CD4-positive, alpha-beta T cell treated with Interleukin-21 for 1 hour (primary cell): ENCODE data around the gene CISTR.
"Not testable (repeated sequence)": the region's sequence is repeated elsewhere in the genome, so short reads cannot be mapped to it uniquely, and the experiment has no call there.

Experiments used
- DNase-seq: peaks from one replicate; pipeline ENCODE4 v3.0.0-alpha.2; 2020

CISTR gene

DNA sequence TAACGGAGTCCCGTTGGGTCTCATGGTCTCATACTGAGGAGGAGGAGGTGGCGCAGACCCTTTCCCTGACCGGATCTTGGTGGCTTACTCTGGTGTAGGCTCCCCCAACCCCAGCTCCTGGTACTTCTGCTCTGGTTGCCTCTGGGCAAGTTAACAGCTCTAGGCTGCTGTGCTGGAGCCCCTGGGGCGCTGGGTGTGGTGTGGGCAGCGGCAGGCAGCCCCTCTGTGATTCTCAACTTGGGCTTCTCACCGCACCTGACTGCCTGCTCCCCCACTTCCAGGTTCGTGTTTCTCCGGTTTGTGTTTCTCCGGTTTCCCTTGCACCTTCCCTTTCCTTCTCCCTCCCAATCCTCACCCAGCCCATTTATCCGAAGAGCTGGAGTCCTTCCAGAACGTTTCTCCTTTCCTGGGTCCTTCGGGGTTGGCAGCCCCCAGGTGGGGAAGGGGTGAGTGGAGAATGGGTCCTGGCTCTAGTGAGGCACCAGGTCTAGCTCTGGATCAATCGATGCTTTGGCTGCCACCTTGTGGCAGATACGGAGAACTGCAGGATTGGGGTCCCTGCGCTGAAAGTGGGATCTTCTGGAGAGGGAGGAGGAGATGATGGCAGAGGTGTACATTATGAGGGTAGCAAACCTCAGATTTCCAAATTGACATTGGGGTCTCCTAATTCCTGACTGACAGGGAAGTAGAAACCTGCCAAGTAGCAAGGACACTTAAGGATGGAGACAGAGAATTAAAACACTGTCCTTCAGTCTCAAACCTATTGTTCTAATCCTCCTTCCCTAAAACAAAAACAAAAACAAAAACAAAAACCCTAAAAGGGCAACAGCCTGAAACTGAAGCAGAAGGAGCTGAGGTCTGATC is 8.3 kb downstream of the CISTR start:
- DNase-seq, result peak; percentile 76

DNA sequence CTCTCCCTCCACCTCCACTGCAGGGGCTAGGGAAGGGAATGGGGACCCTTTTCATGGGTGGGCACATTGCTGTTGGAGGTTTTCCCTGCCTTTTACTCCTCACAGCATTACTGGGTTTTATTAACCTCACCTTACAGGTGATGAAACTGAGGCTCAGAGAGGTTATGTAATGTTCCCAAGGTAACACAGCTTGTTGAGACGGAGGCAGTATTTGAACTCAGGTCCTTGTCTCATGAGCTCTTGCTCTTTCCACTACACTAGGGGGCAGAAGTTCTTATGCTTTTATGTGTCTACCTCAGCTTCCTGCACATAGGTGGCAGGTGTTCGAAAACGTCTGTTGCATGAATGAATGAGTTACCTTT is 11.7 kb downstream of the CISTR start:
- DNase-seq, result no peak

DNA sequence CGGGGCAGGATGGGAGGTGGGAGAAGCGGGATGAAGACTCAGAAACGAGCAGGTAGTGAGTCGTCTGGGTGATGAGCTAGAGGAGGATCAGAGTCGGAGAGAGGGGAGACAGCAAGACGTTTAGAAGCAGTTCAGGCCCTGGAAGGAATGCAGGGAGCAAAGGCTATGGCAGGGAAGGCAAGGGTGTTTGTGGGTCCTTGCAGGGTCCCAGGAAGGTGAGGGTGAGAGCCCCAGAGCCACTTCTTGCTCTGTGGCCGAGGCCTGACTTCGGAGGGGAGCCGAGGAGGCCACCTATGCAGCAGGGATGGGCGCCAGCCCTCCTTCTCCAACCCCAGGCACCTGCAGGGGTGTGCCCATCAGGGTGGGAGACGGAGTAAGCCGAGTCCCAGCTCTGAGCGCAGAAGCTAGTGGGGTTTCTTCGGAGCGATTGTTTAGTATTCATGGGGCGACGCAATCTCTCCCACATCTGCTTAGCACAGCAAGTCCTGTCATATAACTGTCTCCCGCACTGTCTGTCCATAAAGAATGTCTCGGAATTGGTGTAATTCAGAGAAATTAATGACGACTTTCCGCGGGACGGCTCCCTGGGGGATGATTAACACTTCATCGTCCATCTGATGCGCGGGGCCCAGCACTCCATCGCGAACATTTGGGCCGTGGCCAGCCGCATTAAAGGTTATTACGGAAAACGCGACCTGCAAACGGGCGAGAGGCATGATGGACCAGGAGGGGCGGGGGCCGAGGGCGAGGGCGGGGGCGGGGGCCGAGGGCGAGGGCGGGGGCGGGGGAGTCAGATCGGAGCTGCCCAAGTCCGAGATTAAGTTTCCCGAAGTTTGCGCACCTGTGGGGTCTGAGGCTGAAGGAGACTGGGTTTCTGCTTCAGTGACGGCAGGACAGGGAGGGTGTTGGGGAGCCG is 12.3 kb downstream of the CISTR start:
- no peak for DNase-seq

DNA sequence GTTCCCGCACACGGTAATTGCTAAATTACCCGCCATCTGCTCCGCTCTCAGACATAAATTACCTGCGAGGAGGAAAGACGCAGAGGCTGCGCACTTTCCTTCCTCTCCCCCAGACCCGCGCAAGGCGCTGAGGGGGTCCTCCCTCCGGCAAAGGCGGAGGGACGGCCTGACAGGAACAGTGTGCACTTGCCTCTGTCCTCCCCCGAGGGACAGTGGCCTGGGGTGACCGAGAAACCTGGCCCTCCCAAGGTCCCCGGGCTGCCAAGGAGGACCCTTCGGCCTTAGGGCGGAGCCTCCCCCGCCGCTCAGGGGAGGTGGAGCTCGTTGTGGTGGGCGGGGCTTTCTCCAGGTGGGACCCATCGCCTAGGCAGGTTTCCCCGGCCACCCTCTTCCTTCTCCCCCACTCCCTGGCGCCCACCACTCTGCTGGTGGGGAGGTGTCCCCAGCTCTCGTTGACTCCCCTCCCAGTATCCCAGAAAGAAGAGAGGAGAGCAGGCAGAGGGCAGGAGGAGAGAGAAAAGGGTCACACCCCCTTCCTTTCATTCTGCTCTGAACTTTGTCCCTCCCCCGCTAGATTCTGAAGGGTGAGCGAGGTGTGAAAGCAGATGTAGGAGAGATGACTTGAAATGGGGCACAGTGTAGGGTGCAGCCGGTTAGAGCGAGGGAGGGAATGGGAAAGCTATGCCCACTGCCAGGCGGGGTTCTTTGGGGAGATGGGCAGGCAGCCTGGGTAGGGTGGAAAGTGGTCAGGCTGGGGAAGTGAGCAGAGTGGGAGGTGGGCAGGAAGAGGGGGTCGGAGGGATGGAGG is 13.2 kb downstream of the CISTR start:
- DNase-seq, result peak; percentile 44

DNA sequence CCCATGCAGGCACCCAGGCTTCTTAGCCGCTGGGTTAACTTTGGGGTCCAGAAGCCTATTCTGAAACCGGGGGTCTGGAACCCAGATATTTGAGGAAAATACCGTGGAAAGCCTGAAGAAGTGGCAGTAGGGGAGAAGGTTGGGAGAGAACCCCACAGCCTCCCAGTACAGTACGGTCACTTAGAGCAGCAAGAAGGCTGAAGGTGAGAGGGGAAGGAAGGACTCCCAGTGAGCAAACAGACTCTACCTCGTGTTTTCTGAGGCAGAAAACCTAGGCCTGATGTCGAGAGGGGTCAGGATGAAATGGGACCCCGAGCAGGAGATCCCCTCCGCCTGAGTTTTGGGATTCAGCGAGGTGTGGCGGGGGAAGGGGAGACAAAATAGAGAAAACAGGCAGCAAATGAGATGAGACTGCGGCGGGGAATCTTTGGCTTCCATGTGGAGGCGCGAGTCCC is 13.8 kb downstream of the CISTR start:
- no peak for DNase-seq

DNA sequence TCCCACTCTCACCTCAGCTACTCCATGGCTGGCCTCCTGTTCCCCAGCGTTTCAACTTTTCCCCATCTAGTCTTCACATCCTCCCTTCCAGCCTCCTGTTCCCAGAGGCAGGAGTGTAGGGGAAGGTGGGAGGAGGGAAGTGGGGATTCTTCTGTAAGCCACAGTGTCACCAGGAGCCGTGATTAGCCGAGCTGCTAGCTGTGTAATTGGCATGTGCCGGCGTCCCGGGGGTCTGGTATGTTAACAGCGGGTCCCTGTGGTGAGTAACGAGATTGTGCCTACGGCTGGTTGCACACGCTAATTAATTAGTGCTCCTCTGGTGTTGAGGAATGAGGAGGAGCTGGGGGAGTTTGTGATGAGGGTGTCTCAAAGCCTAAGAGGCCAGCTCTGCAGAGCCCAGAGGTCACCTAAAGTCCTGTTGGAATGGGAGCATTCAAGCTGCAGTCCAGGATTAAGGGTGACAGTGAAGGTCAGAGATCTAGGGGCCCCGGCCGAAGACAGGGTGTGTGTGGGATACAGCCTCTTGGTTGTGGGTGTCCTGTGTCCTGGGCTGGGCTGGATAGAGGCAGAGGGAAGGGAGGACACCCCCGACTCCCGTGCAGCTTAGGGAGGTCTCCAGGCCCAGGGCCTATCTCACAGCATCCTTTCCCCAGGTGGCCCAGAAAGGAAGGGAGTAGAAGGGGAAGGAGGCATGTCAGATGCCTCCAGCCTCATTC is 14.5 kb downstream of the CISTR start:
- no peak for DNase-seq

DNA sequence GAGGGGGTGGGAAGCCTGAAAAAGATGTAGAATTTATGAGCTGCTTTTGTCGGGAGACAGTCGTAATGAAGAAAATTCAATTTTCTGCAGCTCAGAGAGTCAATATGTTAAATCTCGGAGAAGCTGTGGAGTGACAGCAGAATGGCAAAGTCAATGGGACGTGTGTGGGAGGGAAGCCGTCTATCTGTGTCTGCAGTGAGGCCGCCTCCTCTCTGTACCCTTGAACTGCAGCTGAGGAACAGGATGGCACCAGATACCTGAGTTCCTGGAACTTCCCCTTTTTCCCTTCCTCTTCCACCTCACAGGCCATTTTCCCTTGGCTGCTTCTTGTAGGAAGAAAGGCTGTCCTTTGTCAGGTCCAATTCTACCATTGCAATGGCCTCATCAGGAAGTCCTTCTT is 15.2 kb downstream of the CISTR start:
- no peak for DNase-seq

DNA sequence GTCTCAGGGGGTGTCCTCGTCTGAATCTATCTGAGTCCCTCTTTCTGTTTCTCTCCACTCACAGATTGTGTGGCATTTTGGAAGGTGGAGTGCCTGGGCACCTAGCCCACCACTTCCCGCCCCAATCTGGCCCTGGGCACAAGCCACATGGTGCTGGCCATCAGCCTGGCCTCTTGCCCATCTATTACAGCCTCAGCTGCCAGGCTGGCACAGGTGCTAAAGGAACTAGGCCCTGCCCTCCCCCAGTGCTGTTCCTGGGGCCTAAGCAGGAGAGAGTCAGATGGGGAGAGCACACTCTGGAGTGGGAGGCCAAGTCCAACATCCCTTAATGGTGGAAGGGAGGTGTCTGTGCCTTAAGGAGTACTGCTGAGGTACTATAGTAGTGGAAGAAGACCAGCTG is 16.2 kb downstream of the CISTR start:
- DNase-seq, result no peak

DNA sequence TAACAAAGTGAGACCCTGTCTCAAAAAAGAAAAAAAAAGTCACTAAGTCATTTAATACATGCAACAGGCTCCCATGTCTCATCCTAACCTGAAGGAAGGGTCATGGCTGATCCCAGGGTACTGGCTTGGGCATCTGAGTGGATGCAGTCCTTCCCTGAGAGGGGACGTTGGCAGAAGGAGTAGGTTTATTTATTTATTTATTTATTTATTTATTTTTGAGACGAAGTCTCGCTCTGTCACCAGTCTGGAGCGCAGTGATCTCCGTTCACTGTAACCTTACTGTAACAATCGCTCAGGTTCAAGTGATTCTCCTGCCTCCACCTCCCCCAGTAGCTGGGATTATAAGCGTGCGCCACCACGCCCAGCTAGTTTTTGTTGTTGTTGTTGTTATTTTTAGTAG is 17.4 kb downstream of the CISTR start:
- no peak for DNase-seq

DNA sequence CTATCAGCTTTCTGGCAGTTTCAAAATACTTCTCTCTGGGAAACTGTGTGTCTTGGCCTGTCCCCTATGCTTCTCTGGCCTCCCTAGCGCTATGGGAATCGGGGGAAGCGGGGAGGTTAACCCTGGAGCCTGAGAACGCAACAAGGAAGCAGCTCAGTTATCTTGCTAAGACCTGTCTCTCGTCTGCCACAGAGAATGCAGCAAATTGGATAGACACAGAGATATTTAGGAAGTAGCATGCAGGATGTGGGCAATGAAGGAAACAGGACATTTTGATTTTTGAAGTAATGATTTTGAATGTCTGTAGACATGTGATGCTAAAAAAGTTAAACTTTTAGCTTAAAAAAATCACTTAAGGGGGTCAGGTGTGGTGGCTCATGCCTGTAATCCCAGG is 18.0 kb downstream of the CISTR start:
- no peak for DNase-seq

DNA sequence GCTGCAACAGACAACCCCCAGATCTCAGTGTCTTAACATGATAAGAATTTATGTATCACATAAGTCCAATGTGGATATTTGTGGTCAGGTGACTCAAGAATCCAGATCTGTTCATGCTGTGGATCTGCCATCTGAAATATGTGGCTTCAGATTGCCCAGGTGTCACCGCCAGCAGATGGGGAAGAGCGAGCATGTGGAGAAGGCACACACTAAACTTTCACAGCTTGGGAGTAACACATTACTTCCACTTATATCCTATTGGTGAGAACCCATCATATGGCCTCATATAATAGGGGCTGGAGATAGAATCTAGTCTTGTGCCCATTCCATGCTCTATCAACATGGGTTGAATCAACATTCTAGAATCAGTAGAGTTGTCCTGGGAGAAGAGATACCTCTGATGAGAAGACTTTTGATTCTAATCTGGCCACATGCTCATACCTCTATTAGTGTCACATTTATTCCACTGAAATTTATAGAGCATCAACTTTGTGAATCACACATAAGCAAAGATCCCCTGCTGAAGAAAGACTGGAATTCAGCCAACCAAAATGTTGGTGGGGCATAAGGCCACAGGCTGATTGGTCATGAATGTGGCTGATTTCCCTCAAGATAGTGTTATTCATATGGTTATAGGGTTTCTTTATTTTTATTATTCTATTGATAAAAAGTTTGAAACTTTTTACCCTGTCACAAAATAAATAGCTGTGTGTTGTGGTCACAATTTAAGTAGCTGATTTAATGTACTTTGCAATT is 18.6 kb downstream of the CISTR start:
- no peak for DNase-seq

DNA sequence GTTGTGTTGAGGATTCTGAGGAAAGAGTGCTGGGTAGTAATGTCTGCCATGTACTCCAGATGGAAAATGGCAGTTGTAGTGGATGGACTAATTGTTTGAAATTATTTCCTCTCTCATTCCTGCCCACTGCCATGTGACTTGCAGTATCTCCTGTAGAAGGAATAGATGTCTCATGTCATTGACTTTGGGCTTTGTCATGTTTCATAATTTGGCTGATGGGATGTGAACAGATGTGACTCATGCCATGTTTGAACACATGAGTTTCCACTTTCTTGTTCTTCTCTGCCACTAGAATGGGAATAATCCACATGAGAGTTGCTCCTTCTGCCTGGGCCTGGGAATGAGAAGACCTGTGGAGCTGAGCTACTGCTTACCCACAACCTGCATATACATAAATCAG is 22.1 kb downstream of the CISTR start:
- no peak for DNase-seq

DNA sequence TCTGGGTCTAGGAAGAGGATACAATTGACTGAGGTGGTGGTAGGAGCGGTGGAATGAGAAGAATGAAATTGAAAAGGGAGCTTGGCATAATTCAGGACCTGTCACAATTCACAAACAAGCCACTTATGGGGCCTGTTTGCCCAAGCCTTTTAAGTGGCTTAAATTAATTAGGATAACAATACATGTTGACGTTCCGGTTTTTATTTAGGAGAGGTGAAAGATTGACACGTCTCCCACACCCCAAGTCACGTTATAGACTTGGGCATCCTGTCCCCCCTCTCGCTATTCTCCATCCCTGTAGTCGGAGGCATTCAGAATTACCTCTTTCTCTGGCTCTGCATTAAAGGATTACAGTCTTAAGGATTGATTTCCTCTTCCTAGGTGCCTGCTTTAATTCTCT is 23.6 kb downstream of the CISTR start:
- no peak for DNase-seq

DNA sequence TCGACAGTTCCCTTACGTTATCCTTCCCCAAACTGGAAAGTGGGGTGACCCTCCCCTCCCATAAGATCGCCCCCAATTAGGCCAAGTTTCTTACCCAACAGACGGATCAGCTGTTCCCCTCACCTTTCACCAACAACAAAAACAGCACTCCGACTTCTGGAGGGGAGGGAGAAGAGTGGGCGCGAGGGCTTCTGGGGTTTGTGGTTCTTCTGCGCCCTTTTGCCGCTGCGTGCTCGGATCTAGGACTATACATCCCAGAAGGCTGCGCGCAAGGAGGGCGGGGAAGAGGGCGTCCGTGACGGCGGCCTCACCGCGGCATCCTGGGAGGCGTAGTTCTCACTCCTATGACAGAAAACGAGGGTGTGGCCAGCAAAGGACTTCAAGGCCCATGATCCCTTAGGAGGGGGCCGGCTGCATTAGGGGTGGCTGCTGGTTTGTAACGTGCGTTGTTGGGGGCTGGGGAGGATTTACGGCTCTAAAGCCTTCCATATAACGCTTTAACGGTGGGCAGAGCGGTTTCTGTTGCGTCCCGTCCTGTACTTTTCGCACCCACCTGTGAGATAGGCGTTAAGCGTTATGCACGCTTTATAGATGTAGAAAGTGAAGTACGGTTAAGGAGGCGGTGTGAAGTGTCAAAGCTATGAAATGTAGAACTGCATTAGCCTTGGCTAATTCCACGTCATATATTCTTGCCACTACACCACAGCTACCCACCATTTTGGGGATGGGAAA is 24.3 kb downstream of the CISTR start, which contains the start of gene CALCOCO1:
TSS of gene CALCOCO1 (minus strand) at position 143 of the 732 bp plus-strand sequence. CDS start 2,210 bp downstream, outside the sequence.
- peak; percentile 97 for DNase-seq

DNA sequence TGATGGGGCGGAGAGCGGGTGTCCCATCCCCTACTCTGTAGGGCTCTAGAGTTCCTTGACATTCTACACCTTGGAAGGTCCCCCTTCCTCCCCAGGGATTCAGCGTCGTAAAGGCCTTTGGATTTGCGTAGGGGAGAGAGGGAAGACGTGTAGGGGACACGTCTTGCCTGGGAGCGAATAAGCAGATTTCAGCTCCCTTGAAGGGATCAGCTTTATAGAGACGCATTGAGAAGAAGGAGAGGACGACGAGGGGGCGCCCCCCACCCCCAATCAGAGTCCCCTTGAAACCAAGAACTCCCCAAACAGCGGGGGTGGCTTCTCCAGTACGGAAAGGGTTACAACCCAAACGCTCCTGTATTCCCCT is 24.9 kb downstream of the CISTR start:
- DNase-seq, result no peak

DNA sequence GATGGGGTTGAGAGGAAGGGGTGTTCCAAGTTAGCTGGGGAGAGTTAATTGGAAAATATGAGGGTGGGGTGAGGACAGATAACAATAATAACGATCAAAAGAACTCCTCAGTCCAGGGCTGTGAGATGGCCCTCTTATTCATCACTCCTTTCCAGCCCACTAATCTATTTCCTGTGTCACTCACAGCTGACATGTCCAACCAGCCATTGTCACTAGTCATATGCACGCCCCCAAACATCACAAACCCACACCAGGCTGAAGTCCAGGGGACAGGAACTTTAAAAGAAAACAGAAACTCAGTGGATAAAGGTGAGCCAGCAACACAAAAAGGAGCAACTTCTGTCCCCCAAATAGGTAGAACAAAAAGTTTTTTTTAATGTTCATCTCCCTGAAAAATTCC is 25.4 kb downstream of the CISTR start:
- DNase-seq, result peak; percentile 22

DNA sequence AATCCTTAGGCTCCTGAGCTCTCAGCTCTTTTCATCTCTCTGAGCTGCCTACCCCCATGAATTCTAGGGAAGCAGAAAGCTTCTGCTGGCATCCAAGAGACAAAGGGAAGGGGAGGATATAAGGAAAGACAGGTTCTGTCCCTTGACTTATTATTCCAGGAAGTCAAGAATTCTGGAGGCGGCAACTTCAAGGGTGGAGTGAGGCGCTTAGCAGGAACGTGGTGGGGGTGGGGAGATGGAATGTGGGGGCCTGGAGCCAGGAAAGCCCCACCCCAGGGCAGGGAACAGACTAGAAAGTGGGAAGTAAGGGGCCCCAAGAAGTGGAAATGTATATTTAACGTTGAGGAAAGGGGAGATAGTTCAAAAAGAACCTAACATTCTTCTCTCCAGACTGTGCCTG is 26.0 kb downstream of the CISTR start:
- DNase-seq, result no peak

DNA sequence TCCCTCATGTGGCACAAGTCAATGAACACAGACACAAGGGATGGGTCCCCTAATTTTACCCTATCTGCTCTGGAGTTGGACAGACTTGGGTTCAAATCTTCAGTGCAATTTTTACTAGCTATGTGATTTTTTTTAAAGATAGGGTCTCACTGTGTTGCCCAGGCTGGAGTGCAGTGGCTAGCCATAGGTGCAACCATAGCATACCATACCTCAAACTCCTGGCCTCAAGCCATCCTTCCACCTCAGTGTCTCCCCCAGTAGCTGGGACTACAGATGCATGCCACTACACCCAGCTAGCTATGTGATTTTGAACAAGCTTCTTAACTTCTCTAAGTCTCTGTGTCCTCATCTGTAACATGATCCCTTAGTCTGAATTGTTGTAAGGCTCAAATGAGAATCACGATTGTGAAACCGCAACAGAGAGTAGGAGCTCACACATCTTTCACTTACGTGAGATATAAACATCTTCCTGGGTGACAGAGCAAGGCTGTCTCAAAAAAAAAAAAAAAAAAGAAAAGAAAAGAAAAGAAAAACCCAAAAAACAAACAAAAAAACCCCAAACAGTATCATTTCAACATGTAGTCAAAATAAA is 29.2 kb downstream of the CISTR start:
- no peak for DNase-seq

DNA sequence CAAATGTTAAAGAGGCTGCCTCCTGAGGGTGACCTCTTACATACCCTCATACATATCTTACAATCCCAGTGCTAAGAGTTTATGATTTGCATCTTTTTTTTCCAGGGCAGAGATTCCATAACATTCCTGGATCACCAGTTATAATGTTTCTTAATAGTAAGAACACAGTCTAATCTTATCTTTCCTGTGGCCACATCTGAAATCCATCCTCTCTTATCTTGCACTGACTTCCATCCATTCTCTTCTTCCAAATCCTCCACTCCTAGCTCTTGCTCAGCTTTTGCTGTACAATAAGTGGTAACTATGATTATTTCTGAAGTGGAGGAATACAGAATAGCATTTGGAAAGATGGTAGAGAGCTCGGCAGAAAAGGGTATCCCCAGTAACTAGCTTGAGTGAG is 30.8 kb downstream of the CISTR start:
- no peak for DNase-seq

DNA sequence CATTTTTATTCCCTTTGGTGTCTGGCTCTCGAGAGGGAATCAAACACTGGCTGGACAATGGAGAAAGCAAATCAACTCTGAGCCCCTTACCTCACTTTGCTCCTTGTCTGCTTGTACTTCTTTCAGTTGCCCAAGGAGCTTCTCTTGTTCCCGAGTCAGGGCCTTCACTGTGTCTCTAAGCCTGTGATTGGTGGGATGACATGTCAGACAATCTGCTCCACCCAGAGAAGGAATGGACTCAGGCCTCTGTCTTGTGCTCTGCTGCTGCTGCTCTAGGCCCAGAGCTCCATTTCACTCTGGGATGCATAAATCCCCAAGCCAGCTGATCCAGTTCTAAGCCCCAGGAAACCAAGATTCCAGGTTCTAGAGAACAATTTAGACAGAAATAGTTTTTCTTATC is 32.1 kb downstream of the CISTR start:
- DNase-seq, result no peak

DNA sequence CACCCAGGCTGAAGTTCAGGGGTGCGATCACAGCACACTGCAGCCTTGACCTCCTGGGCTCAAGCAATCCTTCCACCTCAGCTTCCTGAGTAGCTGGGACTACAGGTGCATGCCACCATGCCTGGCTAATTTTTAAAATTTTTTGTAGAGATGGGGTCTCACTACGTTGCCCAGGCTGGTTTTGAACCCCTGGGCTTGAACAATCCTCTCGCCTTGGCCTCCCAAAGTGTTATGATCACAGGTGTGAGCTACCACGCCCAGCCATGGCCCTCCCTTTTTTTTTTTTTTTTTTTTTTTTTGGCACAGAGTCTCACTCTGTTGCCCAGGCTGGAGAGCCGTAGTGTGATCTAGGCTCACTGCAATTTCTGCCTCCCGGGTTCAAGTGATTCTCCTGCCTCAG is 33.2 kb downstream of the CISTR start:
- not testable (repeated sequence) for DNase-seq
